ENCODE measurements around the gene CA10.

- TF ChIP-seq CTCF (IDR thresholded peaks at IDR 0.05): no peak
- no peak for TF ChIP-seq POLR2A (IDR thresholded peaks at IDR 0.05; ENCODE audit: low read depth)
Measured at GRCh38 chr17:52041123-52041617, 117.3 kb downstream of the CA10 start.
